IMR-90 (cell line): ENCODE results near the gene TRMT1L.

ENCODE experiments used
- CEBPB ChIP-seq: IDR thresholded peaks from 2 replicates; pipeline ENCODE4 v1.6.1; 2012; ENCODE audit warnings: low read depth, low read length, improper control_type of control experiment
- MXI1 ChIP-seq: IDR thresholded peaks from 2 replicates; pipeline ENCODE4 v1.6.1; 2012; ENCODE audit warnings: low read depth, mild to moderate bottlenecking, low read length, moderate library complexity, borderline replicate concordance
- POLR2A ChIP-seq: IDR thresholded peaks from 2 replicates; pipeline ENCODE4 v1.6.1; 2012; ENCODE audit warnings: mild to moderate bottlenecking, low read depth, low read length
- RAD21 ChIP-seq: IDR thresholded peaks from 2 replicates; pipeline ENCODE4 v1.6.1; 2012; ENCODE audit warnings: low read length, improper control_type of control experiment
- RFX5 ChIP-seq: IDR thresholded peaks from 2 replicates; pipeline ENCODE4 v1.8.0; 2012; ENCODE audit warnings: low read depth, mild to moderate bottlenecking, low read length, moderate library complexity
- TF ChIP-seq, protein P1 (sequence below): conservative IDR thresholded peaks from 2 replicates; pipeline ENCODE4 v1.5.1; 2012; ENCODE audit warnings: mild to moderate bottlenecking, low read depth, low read length, improper control_type of control experiment
- TF ChIP-seq, protein P2 (sequence below): fragments of 150-350 bp; IDR thresholded peaks from 2 replicates; pipeline ENCODE4 v1.6.1; 2016; ENCODE audit warnings: low read depth, mild to moderate bottlenecking, low read length, moderate library complexity, borderline replicate concordance

DNA sequence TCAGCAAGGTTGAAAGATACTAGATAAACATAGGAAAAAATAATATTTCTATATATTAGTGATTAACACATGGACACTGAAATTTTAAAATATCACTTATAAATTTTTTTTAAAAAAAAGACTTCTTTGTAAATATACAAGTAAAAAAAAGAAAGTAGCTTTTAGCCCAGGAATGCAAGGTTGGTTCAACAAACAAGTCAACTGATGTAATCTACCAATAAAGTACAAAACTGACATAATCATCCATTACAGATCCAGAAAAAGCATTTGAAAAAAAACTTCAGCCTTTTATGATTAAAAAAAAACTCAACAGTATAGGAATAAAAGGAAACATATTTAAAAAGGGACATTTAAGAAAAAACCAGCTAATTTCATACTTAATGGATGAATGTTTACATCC is 48.4 kb downstream of the TRMT1L start:
- TF ChIP-seq RFX5 (no peak), RAD21 (no peak), POLR2A (no peak), MXI1 (no peak), CEBPB (no peak)
- TF ChIP-seq, protein P1, sequence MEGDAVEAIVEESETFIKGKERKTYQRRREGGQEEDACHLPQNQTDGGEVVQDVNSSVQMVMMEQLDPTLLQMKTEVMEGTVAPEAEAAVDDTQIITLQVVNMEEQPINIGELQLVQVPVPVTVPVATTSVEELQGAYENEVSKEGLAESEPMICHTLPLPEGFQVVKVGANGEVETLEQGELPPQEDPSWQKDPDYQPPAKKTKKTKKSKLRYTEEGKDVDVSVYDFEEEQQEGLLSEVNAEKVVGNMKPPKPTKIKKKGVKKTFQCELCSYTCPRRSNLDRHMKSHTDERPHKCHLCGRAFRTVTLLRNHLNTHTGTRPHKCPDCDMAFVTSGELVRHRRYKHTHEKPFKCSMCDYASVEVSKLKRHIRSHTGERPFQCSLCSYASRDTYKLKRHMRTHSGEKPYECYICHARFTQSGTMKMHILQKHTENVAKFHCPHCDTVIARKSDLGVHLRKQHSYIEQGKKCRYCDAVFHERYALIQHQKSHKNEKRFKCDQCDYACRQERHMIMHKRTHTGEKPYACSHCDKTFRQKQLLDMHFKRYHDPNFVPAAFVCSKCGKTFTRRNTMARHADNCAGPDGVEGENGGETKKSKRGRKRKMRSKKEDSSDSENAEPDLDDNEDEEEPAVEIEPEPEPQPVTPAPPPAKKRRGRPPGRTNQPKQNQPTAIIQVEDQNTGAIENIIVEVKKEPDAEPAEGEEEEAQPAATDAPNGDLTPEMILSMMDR = no peak
- TF ChIP-seq, protein P2, sequence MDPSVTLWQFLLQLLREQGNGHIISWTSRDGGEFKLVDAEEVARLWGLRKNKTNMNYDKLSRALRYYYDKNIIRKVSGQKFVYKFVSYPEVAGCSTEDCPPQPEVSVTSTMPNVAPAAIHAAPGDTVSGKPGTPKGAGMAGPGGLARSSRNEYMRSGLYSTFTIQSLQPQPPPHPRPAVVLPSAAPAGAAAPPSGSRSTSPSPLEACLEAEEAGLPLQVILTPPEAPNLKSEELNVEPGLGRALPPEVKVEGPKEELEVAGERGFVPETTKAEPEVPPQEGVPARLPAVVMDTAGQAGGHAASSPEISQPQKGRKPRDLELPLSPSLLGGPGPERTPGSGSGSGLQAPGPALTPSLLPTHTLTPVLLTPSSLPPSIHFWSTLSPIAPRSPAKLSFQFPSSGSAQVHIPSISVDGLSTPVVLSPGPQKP = no peak
